ENCODE measurements around the gene SORCS3.

DNA sequence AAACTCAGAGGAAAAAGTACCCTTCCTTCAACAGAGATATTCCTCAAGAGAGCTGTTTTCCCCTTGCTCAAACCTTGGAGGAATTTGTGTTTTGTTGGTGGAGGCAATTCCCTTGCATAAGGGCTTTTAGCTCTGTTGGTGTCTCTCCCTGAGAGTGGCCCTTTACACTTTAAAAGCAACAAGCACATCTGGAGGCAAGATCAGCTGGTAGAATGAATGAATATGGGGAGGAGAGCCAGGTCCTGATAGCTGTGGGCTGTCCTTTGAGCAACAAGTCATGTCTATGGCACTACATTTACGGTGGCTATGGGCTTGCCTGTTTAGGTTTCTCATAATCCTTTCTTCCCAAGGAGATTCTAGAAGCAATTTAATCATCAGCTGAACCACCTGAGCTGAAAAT, 384.0 kb downstream of the SORCS3 start:
- TF ChIP-seq, protein P1, sequence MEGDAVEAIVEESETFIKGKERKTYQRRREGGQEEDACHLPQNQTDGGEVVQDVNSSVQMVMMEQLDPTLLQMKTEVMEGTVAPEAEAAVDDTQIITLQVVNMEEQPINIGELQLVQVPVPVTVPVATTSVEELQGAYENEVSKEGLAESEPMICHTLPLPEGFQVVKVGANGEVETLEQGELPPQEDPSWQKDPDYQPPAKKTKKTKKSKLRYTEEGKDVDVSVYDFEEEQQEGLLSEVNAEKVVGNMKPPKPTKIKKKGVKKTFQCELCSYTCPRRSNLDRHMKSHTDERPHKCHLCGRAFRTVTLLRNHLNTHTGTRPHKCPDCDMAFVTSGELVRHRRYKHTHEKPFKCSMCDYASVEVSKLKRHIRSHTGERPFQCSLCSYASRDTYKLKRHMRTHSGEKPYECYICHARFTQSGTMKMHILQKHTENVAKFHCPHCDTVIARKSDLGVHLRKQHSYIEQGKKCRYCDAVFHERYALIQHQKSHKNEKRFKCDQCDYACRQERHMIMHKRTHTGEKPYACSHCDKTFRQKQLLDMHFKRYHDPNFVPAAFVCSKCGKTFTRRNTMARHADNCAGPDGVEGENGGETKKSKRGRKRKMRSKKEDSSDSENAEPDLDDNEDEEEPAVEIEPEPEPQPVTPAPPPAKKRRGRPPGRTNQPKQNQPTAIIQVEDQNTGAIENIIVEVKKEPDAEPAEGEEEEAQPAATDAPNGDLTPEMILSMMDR (IDR thresholded peaks at IDR 0.05; ENCODE audit: insufficient read depth, low read length, poor library complexity, severe bottlenecking), result no peak
- TF ChIP-seq EZH2phosphoT487 (conservative IDR thresholded peaks at IDR 0.05; ENCODE audit: low read length), result no peak
